Epithelial cell of prostate (primary cell): ENCODE results near the gene CCDC87.
"Not testable (repeated sequence)": the region's sequence is repeated elsewhere in the genome, so short reads cannot be mapped to it uniquely, and the experiment has no call there.

Source experiments
- DNase-seq: peaks from one replicate; pipeline ENCODE4 v3.0.0-alpha.2; 2011; ENCODE audit warnings: low read depth, low spot score
- H3K27ac ChIP-seq: fragments of 450-650 bp; 2 replicates; pipeline ENCODE4 v1.5.1; 2017; ENCODE audit warnings: mild to moderate bottlenecking

The CCDC87 gene

GRCh38 chr11:66582565-66583147 lies 10.2 kb downstream of the CCDC87 start:
- DNase-seq, H3K27ac ChIP-seq: not testable (repeated sequence)

GRCh38 chr11:66581261-66581660 lies 11.6 kb downstream of the CCDC87 start:
- no peak for DNase-seq
- no peak overlapping the region for H3K27ac ChIP-seq

GRCh38 chr11:66580803-66581202 lies 12.1 kb downstream of the CCDC87 start:
- DNase-seq, result no peak
- no peak overlapping the region for H3K27ac ChIP-seq

- DNase-seq, result no peak
- no peak overlapping the region for H3K27ac ChIP-seq
These were observed 13.8 kb downstream of the CCDC87 start for GRCh38 chr11:66579017-66579606.

GRCh38 chr11:66570850-66571180 lies 22.0 kb downstream of the CCDC87 start:
- H3K27ac ChIP-seq, result no peak overlapping the region
- no peak for DNase-seq

GRCh38 chr11:66570079-66570849 lies 22.6 kb downstream of the CCDC87 start:
- H3K27ac ChIP-seq, result no peak overlapping the region
- DNase-seq, result no peak

- H3K27ac ChIP-seq, result no peak overlapping the region
- no peak for DNase-seq
These were observed 23.8 kb downstream of the CCDC87 start for GRCh38 chr11:66569076-66569475.

- DNase-seq, result peak; percentile 22
- H3K27ac ChIP-seq, result no peak within 1 kb of the TSS
These were observed 24.5 kb downstream of the CCDC87 start, which contains the start of gene CTSF for GRCh38 chr11:66568124-66568916. TSS of gene CTSF (minus strand) at chr11:66568606. CDS start at chr11:66568486, 120 bp downstream.

- H3K27ac ChIP-seq, result no peak overlapping the region
- DNase-seq, result no peak
These were observed 25.1 kb downstream of the CCDC87 start for GRCh38 chr11:66567787-66568123.

- no peak overlapping the region for H3K27ac ChIP-seq
These were observed 26.6 kb downstream of the CCDC87 start for GRCh38 chr11:66566221-66566620.

GRCh38 chr11:66564984-66565383 lies 27.9 kb downstream of the CCDC87 start:
- no peak for DNase-seq
- no peak overlapping the region for H3K27ac ChIP-seq

More at GRCh38 chr11:66566221-66566620, 26.6 kb downstream of the CCDC87 start:
- DNase-seq, result no peak

- no peak overlapping the region for H3K27ac ChIP-seq
- DNase-seq, result no peak
These were observed 28.3 kb downstream of the CCDC87 start for GRCh38 chr11:66564538-66564937.

- no peak for DNase-seq
- H3K27ac ChIP-seq, result no peak overlapping the region
These were observed 29.0 kb downstream of the CCDC87 start for GRCh38 chr11:66563832-66564231.

- no peak for DNase-seq
These were observed 29.8 kb downstream of the CCDC87 start for GRCh38 chr11:66562907-66563583.

GRCh38 chr11:66562275-66562674 lies 30.6 kb downstream of the CCDC87 start:
- no peak for DNase-seq

More at GRCh38 chr11:66562907-66563583, 29.8 kb downstream of the CCDC87 start:
- no peak overlapping the region for H3K27ac ChIP-seq

GRCh38 chr11:66561975-66562248 lies 31.0 kb downstream of the CCDC87 start:
- no peak for DNase-seq
- H3K27ac ChIP-seq, result no peak overlapping the region

More at GRCh38 chr11:66562275-66562674, 30.6 kb downstream of the CCDC87 start:
- H3K27ac ChIP-seq, result no peak overlapping the region

GRCh38 chr11:66561178-66561974 lies 31.5 kb downstream of the CCDC87 start:
- no peak overlapping the region for H3K27ac ChIP-seq
- no peak for DNase-seq

- H3K27ac ChIP-seq, result no peak overlapping the region
- no peak for DNase-seq
These were observed 32.8 kb downstream of the CCDC87 start for GRCh38 chr11:66559866-66560676.
